ENCODE data around the gene RBFA.

RBFA gene

GRCh38 chr18:80029690-80030089, 4.5 kb upstream of the RBFA start:
- DNase-seq (ENCODE audit: low read depth in 2 of 2): no peak

- DNase-seq (ENCODE audit: low read depth in 2 of 2): peak; percentile 73 to 78
Measured at GRCh38 chr18:80033181-80034067, 810 bp upstream of the RBFA start.

GRCh38 chr18:80034852-80035406, 695 bp downstream of the RBFA start:
- DNase-seq (ENCODE audit: low read depth in 2 of 2): no peak

GRCh38 chr18:80035997-80036396, 1.8 kb downstream of the RBFA start:
- no peak for DNase-seq (ENCODE audit: low read depth in 2 of 2)

- DNase-seq (ENCODE audit: low read depth in 2 of 2): no peak
Measured at GRCh38 chr18:80037300-80037699, 3.1 kb downstream of the RBFA start.

- DNase-seq (ENCODE audit: low read depth in 2 of 2): no peak
Measured at GRCh38 chr18:80037869-80038630, 3.8 kb downstream of the RBFA start.

GRCh38 chr18:80040515-80040914, 6.3 kb downstream of the RBFA start:
- no peak for DNase-seq (ENCODE audit: low read depth in 2 of 2)

GRCh38 chr18:80041424-80041823, 7.2 kb downstream of the RBFA start:
- no peak for DNase-seq (ENCODE audit: low read depth in 2 of 2)

GRCh38 chr18:80042785-80043184, 8.6 kb downstream of the RBFA start:
- DNase-seq (ENCODE audit: low read depth in 2 of 2): no peak

GRCh38 chr18:80044072-80044471, 9.8 kb downstream of the RBFA start:
- no peak for DNase-seq (ENCODE audit: low read depth in 2 of 2)

GRCh38 chr18:80046011-80046410, 11.8 kb downstream of the RBFA start:
- no peak for DNase-seq (ENCODE audit: low read depth in 2 of 2)

GRCh38 chr18:80046431-80046830, 12.2 kb downstream of the RBFA start:
- no peak for DNase-seq (ENCODE audit: low read depth in 2 of 2)

- DNase-seq (ENCODE audit: low read depth in 2 of 2): no peak
Measured at GRCh38 chr18:80046961-80047541, 12.8 kb downstream of the RBFA start.

- no peak for DNase-seq (ENCODE audit: low read depth in 2 of 2)
Measured at GRCh38 chr18:80050797-80051196, 16.6 kb downstream of the RBFA start.

- DNase-seq (ENCODE audit: low read depth in 2 of 2): no peak
Measured at GRCh38 chr18:80056095-80056494, 21.9 kb downstream of the RBFA start.

- no peak for DNase-seq (ENCODE audit: low read depth in 2 of 2)
Measured at GRCh38 chr18:80059945-80060344, 25.7 kb downstream of the RBFA start.

GRCh38 chr18:80065705-80066104, 31.5 kb downstream of the RBFA start:
- DNase-seq (ENCODE audit: low read depth in 2 of 2): no peak

- DNase-seq (ENCODE audit: low read depth in 2 of 2): no peak
Measured at GRCh38 chr18:80067321-80067720, 33.1 kb downstream of the RBFA start.

GRCh38 chr18:80067897-80068296, 33.7 kb downstream of the RBFA start:
- no peak for DNase-seq (ENCODE audit: low read depth in 2 of 2)

- DNase-seq (ENCODE audit: low read depth in 2 of 2): no peak
Measured at GRCh38 chr18:80068571-80069272, 34.5 kb downstream of the RBFA start.

GRCh38 chr18:80070825-80071224, 36.6 kb downstream of the RBFA start:
- DNase-seq (ENCODE audit: low read depth in 2 of 2): no peak

- no peak for DNase-seq (ENCODE audit: low read depth in 2 of 2)
Measured at GRCh38 chr18:80074183-80074582, 39.9 kb downstream of the RBFA start.
